ENCODE data around the gene KCTD17. TPM values are rescaled to one million over a fixed set of nuclear protein-coding genes. Genes with fewer than 3 reads are reported as not detected.

KCTD17 gene
- polyA plus RNA-seq, 4 donors, result 23.1 to 35.4 (median 27.1) TPM

DNA sequence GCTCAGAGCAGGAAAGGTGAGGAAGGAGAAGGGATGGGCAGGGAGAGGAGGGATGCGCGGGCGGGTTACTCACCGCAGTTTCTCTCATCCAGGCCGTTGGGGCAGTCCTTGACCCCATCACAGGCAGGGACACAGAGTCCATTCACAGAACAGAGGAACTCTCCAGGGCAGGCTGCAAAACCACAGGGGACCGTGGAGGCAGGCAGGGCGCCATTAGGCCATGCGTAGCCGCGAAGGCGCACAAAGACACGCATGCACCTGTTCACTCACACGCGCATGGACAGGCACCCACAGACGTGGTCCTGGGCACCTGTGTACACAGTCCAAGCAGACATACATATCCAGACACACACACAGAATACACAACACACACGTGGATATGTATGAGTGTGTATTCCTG is 23.0 kb downstream of the KCTD17 start:
- DNase-seq (ENCODE audit: low read depth in 4 of 4, low spot score in 3 of 4), result no peak

DNA sequence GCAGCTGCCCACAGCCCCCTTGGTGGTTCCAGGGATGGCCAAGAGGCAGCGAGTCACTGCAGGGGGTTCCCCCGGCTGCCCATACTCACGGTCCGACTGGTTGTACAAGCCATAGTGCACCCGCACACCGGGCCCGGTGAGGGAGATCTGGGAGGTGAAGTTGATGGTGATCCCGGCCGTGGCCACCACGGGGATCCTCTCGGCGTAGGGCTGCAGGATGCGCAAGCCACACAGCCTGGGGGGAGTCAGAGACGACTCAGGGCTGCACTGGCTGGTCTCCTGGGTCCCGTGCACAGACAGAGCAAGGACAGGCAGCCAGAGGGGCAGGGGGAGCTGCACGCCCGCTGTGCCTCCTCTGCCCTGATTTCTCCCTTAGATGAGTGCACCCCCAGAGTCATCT is 23.5 kb downstream of the KCTD17 start:
- no peak for DNase-seq (ENCODE audit: low read depth in 4 of 4, low spot score in 3 of 4)

DNA sequence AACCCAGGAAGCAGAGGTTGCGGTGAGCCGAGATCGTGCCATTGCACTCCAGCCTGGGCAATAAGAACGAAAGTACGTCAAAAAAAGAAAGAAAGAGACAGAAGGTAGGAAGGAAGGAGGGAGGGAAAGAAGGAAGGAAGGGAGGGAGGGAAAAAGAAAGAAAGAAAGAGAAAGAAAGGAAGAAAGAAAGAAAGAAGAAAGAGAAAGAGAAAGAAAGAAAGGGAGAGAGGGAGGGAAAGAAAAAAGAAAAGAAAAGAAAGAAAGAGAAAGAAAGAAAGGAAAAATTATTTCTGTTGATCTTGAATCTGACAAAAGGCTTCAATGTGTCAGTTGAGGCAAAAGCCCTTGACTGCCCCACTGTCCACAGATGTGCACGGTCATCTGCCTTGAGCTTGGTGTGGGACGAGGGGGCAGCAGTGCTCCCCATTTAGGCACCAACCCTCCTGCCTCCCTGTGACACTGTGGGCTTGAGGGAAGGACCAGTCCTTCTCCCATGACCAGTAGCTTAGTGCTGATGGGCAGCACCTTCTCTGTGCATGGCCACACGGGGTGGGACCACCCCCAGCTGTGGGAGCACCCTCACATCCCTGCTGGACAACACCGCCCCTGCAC is 24.4 kb downstream of the KCTD17 start:
- no peak for DNase-seq (ENCODE audit: low read depth in 4 of 4, low spot score in 3 of 4)

DNA sequence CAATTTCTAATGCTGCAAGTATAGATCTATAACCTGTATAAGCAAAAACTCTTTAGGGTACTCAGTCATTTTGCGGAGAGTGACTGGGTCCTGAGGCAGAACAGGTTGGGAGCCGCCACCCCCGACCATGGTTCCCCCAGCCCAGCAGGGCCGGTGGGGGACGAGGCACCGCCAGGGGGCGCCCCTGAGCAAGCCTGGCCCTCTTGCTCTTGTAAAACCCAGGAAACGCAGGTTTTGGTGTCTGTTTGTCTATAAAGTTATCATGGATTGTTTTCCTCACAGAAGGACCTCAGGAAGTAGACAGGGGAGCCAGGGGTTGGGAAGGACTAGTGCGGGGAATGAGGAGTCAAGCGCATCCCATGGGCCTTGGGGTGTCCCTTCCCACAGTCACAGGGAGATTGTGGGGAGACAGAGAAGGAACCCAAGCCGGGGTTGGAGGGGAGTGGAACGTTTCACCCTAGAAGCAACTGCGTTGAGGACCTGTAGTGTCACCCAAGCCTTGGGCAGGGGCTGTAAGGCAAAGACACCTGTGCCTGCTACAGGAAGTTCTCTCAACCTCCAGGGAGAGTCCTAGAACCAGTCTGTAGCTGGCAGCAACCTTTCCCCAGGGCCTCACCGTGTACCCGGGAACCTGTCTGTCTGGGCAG is 26.4 kb downstream of the KCTD17 start:
- peak in 1 of 4 donors; percentile 48 for DNase-seq (ENCODE audit: low read depth in 4 of 4, low spot score in 3 of 4)

DNA sequence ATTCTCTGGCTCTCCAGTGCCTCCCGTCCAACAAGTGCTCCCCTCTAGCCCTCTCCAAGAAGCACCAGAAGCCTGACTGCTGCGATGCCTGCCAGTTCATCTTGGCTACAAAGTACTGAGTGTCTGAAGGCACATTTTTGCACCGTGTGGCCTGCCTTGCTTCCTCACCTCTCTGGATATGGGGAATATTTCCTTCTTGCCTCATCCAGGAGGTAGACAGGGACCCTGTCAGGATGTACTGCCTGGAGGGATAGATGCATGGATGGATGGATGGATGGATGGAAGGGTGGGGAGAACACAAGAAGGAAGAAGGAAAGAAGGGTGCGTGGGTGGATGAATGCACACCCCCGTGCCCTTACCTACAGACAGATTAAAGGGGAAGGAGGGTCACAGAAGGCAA is 27.6 kb downstream of the KCTD17 start:
- no peak for DNase-seq (ENCODE audit: low read depth in 4 of 4, low spot score in 3 of 4)

DNA sequence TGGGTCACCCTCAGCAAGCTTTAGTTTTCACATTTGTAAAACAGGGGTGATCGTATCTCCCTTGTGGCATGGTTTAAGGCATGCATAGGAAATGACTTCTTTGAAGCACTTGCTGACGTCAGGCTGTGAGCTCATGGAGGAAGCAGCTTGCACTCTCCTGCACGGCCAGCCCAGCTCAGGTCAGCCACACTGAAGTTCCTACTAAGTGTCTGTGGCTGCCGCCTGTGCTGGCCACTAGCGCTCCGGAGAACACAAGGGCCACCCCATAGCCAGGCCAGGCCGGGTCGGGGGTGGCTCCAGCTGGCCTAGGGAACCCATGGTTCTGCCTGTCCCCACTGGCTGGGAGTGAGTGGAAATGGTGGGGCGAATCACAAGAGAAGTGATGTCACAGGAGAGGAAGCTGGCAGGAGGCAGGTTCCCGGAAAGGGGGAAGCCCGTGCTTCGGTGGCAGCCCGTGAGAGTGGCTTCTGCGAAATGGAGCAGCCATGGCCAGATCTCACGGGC is 28.2 kb downstream of the KCTD17 start:
- DNase-seq (ENCODE audit: low read depth in 4 of 4, low spot score in 3 of 4), result no peak

DNA sequence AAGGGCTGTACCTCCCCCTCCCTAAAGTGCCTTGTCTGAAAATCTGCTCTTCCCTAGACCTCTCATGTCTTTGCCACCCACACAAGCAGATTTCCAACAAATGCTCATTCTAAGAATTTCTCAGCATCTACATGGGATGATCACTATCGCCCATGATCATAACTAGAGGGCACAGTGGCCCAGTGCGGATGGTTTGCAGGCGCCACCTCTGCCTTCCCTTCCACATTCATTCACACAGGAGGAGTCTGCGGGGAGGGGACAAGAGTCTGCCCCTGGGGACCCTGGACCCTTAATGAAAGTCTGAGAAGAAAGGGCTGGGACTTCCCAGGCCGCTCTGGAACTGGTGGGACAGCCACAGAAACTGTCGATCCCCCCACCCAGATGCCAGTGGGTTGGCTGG is 28.9 kb downstream of the KCTD17 start:
- DNase-seq (ENCODE audit: low read depth in 4 of 4, low spot score in 3 of 4), result no peak

DNA sequence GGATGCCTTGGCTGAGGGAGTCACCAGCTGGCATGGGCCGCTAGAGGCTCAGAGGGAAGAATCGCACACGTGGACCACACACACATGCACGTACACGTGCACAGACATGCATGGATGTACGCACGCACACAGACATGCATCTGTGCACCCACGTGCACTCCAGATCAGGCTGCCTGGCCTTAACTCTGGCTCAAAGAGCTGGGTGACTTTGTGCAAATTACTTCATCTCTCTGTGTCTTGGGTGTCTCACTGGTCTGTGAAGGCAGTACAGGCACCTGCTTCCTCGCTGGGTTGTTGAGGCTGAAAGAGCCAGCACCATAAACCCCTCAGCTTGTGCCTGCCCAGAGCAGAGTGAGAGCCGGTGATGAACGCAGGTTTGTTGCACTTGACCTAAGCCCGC is 29.3 kb downstream of the KCTD17 start:
- no peak for DNase-seq (ENCODE audit: low read depth in 4 of 4, low spot score in 3 of 4)

DNA sequence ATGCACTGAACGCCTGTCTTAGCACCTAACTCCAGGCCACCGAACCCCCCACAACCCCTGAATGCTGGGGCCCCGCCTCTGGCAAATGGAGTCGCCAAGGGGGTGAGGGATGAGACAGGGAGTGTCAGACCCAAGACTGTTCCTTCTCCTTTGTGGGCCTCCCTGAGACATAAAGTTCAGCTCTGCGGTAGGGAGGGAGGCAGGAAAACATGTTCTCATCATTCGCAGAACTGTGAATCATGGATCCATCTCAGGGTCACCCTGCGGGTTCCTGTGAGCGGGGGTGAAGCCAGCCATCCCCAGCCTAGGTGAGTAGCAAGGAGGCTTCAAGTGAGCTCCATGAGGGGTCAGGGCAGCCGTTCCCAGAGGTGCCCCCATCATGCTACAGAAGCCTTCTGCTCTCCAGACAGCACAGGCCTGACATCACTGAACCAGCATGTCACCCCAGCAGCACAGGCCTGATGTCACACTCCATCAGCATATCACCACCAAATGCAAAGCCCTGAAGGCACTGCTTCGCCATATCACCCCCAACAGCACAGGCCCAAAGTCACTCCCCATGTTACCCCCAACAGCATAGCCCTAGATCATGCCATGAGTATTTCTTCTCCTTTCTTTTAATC is 30.8 kb downstream of the KCTD17 start:
- DNase-seq (ENCODE audit: low read depth in 4 of 4, low spot score in 3 of 4), result no peak

DNA sequence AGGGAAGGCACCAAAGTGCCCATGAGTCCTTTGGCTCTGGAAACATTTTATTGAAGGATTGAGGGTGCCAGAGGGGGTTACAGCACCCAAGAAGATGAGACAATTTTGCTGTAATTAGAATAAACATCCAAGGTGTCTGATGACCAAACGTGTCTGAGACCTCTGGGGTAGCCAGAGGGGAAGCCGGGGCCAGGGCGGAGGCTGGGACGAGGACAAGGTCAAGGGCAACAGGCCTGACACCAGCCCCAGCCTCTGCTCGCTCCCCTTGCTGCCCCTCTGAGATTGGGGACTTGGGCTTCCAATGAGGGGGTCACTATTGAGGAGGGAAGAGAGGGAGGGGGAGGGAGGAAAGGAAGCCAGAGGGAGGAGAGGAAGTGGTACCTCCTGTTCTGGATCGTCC is 32.4 kb downstream of the KCTD17 start:
- DNase-seq (ENCODE audit: low read depth in 4 of 4, low spot score in 3 of 4), result no peak

DNA sequence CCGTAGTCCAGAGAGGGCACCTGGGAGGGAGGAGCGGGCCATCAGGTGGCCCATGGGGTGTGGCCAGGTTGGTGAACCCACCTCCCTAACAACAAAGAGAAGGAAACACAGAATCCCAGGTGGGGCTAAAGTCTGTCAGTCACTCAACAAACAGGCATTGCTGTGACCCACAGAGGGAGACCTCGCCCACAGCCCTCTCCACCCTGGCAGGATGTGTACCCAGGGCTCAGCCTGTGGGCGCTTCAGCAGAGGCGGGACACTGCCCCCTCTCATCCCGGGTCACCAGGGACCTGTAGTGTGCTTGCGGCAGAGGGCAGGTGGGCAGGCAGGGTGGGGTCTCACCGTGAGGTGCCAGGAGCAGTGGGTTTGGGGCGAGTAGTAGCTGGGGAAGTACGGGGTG is 32.8 kb downstream of the KCTD17 start:
- no peak for DNase-seq (ENCODE audit: low read depth in 4 of 4, low spot score in 3 of 4)

DNA sequence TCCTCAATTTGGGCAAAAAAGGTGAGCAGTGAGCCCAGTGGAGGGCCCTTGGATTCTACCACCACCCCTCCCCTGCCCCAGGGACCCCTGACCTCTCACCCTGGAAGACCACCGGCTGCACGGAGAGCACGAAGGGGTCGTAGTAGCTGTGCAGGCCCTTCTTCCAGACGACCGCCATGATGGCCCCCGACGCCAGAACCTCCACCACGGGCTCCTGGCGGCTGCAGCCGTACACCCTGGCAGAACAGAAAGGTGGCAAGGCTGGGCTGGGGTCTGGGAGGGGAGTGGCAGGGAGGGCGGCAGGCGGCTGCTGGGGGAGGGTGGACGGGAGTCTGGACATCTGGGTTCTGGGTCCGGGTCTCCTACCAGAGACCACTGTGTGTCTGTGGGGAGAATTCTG is 34.6 kb downstream of the KCTD17 start:
- DNase-seq (ENCODE audit: low read depth in 4 of 4, low spot score in 3 of 4), result no peak

DNA sequence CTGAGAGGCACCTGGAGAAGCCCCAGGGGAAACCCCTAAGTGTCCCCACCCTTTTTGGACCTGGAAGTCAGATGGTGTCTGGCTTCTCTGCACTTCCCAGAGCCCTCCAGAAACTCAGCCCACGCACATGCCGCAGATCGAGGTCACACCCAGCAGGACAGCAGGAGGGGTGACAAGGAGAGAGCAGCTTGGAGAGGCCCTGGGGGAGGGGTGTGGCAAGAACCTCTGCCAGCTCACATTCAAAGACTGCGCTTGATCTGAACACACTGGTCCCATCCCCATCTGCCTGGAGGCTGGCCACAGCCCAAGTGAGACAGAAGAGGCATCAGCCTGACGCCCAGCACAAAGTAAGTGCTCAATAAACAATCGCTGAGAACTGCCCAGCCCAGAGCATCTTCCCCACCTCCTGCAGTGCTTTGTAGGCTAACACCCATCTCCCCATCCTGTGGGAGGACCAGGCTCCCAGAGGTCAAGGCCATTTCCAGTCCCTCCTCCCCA is 36.6 kb downstream of the KCTD17 start:
- DNase-seq (ENCODE audit: low read depth in 4 of 4, low spot score in 3 of 4), result no peak

DNA sequence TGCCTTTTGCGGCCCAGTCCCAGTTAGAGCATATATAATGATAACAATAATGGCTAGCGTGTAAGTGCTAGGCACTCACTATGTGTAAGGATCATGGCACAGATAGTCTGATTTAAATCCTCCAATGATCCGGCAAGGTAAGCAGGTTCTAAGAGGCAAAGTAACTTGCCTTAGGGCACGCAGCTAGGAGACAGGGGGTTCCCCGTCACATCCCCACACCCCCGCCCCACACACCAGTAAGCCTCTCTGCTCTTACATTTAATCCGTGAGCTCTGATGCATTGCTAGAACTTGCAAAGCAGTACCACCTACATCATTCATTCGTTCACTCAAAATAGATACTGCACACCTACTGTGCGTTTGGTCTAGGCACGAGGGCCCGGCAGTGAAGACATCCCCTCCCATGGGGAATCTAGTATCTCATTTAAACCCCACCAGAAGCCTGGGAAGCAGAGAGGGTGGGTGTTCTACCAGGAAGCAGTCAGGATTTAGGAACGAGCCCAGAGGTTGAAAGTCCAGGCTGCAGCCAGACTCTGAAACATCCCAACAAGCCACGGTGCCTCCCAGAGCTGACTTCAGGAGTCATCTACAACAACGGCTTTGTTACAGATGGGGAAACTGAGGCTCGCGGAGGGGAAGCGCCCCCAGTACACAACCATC is 37.3 kb downstream of the KCTD17 start:
- no peak for DNase-seq (ENCODE audit: low read depth in 4 of 4, low spot score in 3 of 4)

DNA sequence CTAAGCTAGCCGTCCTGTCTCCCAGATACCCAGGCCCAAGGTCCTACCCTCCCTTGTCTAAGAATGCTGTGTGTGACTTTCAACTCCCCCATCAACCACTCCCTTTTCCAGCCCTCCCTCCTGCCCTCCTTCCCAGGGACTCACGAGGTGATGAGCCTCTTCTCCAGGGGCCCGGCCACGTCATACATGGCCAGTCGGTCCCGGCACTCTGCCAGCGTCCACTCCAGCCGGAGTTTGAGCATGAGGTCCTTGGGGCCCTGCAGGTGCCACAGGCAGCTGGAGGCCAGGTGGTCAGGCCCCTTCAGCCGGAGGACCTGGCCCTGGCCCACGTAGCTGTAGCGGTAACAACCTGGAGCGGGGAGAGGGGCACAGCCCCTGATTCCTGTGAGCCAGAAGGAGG is 37.9 kb downstream of the KCTD17 start:
- no peak for DNase-seq (ENCODE audit: low read depth in 4 of 4, low spot score in 3 of 4)

DNA sequence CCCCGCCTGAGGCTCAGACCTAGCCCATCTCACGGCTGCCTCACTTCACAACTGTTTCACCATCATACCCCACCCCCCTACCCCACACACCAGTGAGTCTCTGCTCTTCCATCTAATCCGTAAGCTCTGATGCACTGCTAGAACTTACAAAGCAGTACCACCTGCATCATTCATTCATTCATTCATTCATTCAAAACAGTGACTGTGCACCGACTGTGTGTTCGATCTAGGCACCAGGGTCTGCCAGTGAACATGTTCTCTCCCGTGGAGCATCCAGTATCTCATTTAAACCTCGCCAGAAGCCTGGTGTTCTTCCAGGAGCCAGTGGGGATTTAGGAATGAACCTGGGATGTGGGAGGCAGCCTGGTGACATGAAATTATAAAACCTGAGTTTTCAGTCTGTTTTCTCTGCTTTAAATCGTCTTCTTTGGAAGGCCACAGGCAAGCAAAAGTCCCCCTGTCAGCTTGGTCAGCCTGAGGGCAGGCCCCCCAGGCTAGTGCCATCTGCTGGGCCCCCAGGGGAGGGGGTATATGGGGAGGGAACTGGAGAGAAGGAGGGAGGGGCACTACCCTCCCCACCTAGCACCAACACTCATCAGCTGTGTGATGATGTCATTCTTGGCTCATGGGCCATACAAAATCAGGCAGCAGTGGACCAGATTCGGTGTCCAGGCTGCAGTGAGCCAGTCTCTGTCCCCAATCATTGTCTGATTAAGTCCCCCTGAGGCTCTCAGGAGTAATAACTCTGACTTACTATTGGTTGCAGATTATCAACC is 39.6 kb downstream of the KCTD17 start:
- no peak for DNase-seq (ENCODE audit: low read depth in 4 of 4, low spot score in 3 of 4)

DNA sequence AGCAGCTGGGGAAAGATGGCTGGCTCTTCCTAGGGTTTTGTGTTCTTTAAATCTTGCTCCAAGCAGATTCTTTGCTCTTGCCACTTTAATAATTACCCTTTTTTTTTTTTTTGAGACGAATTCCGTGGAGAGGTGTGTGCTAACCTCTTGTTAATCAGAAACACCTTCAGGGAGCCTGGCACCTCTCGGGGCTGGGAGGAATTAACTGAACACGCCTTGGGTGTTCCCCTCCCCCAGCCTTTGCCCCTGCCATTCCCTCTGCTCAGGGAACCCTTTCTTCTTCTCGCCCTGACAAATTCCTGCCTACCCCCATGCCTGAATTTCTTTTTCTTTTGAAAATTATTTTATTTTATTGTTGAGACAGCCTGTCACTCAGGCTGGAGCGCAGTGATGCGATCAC is 40.5 kb downstream of the KCTD17 start:
- no peak for DNase-seq (ENCODE audit: low read depth in 4 of 4, low spot score in 3 of 4)

DNA sequence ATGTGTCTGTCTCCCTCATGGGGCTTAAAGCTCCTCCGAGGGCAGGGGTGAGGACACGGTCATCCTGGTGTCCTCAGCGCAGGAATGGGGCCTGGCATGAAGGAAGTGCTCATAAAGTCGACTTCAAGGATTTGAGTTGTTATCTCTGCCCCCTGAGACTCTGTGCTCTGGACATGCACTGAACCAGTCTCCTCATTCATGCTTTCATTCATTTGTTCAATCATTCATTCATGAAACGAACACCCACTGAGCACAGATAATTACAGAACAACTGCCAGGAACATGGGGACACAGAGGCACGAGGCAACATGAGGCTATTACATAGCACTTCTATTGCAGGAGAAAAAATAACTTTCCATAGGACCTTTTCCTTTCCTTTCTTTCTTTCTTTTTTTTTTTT is 41.5 kb downstream of the KCTD17 start:
- no peak for DNase-seq (ENCODE audit: low read depth in 4 of 4, low spot score in 3 of 4)

DNA sequence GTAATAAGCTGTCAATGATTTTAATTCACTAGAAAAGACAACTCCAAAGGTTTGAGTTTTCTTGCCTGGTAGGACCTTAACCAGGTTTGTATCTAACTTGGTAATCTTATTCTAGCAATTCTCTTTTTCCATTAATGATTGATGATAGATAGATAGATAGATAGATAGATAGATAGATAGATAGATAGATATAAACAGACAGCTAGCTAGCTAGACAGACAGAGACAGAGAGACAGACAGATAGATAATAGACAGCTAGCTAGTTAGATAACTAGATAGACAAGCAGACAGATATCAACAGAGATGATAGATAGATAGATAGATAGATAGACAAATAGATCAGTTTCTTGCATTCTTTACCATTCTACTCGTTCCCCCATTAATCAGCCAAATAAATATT is 42.7 kb downstream of the KCTD17 start:
- DNase-seq (ENCODE audit: low read depth in 4 of 4, low spot score in 3 of 4), result no peak

DNA sequence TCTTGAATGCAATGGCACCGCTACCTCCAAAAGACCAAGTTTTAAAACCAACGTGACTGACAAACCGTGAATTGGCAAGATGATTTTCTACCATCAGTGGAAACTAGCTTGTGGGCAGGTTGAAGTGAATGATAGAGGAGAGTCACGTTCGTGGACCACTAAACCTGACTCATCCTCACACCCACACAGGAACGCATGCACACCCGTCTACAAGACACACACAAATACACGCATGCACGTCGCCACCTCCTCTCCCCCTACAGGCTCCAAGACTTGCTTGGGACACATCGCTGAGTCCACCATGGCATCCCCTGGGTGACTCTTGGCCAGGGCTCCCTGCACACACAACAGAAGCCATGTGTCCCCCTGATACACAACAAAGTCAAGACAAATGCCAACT is 43.6 kb downstream of the KCTD17 start:
- no peak for DNase-seq (ENCODE audit: low read depth in 4 of 4, low spot score in 3 of 4)

DNA sequence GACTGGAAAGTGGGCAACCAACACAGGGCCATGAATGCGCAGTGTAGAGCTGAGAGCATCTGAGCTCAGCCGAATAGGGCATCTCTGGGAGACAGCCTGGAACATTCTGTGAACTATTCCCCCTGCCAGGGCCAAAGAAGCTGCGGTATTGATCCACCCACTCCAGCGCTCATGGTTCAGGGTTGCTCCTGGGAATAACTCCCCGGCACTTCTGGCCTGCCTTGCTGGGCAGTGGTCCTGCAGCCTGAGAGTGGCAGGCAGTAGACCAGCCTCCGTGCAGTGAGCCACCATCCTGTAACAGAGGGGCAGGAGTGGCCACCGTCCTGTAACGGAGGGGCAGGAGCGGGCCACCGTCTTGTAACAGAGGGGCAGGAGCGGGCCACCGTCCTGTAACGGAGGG is 45.8 kb downstream of the KCTD17 start:
- DNase-seq (ENCODE audit: low read depth in 4 of 4, low spot score in 3 of 4), result no peak
